Adrenal gland (tissue), 12 donors: ENCODE measurements around the gene RHOG. TPM values are rescaled to one million over a fixed set of nuclear protein-coding genes. Genes with fewer than 3 reads are reported as not detected.
A peak's percentile ranks its signal among the peaks of the same experiment; 100 is the strongest.

Experiments
- DNase-seq, 7 donors: peaks; one replicate each; pipeline ENCODE4 v3.0.0-alpha.2; 2019 to 2020
- H3K27ac ChIP-seq, 5 donors: fragments of 200-600 bp; sonication (generic) in 4 of 5; 1 replicate in 3 of 5; 2 replicates in 2 of 5; pipeline versions ENCODE4 v1.5.1 to v1.8.0; 2016 to 2020; ENCODE audit warnings: mild to moderate bottlenecking in 1 of 5
- H3K27me3 ChIP-seq: fragments of 200-600 bp; 2 replicates; pipeline ENCODE4 v1.8.0; 2021
- H3K36me3 ChIP-seq, 2 donors: fragments of 200-600 bp; replicated peaks in 1 of 2; 1 replicate in 1 of 2; 2 replicates in 1 of 2; pipeline versions ENCODE4 v1.5.1 to v1.8.0; 2018 to 2022
- H3K4me1 ChIP-seq, 2 donors: fragments of 200-600 bp; replicated peaks in 1 of 2; 1 replicate in 1 of 2; 2 replicates in 1 of 2; pipeline versions ENCODE4 v1.5.1 to v1.8.0; 2018 to 2021
- H3K4me3 ChIP-seq, 4 donors: fragments of 200-600 bp; sonication (generic) in 3 of 4; one replicate each; pipeline ENCODE4 v1.5.1; 2016 to 2018
- H3K9me3 ChIP-seq, 3 donors: fragments of 200-600 bp; sonication (generic) in 1 of 3; replicated peaks in 1 of 3; 1 replicate in 2 of 3; 2 replicates in 1 of 3; pipeline versions ENCODE4 v1.5.1 to v1.8.0; 2016 to 2021
- CTCF ChIP-seq, 6 experiments: fragments of 450-650 bp in 4 of 6; fragments of 200-600 bp in 2 of 6; sonication (generic) in 1 of 6; IDR thresholded peaks; 1 replicate in 5 of 6; 2 replicates in 1 of 6; pipeline versions ENCODE4 v1.5.1 to v1.8.0; 2016 to 2021; ENCODE audit warnings: antibody characterized with exemption in 6 of 6, mild to moderate bottlenecking in 2 of 6, moderate library complexity in 1 of 6
- POLR2A ChIP-seq, 2 donors: fragments of 450-650 bp; IDR thresholded peaks; one replicate each; pipeline ENCODE4 v1.6.1; 2017; ENCODE audit warnings: antibody characterized with exemption in 2 of 2, mild to moderate bottlenecking in 2 of 2, moderate library complexity in 1 of 2
- WGBS, 4 donors: extraction: QIAGEN DNeasy Blood & Tissue Kit in 2 of 4; methylation state at CpG; one replicate each; pipeline versions ENCODE4 v1.1.5 to v1.1.7; 2013 to 2017; 5-methylcytosine and 5-hydroxymethylcytosine counted together
- intact Hi-C, 2 donors: fragments of 100-400 bp; cut with DNase I; formaldehyde crosslinking; loops; one replicate each; pipeline versions ENCODE4 v1.14.1 to v1.15.0; 2022 to 2023
- polyA plus RNA-seq, 3 donors: library from polyadenylated mRNA; stranded (reverse); fragments of 200-250 nt in 2 of 3; fragments of 350-450 nt in 1 of 3; fragmentation: Illumina TruSeq in 1 of 3; extraction: RNeasy Lipid Tissue Mini Kit (QIAGEN cat#74804) in 1 of 3; gene quantifications; one replicate each; pipeline ENCODE4 v1.2.3, GENCODE V29; 2013 to 2014
- total RNA-seq, 9 donors: library from RNA; depleted of rRNA in 4 of 9; stranded (reverse); fragments of >200 nt in 4 of 9; fragments of 120-200 nt in 1 of 9; fragmentation: NEBNext Ultra II Directional in 1 of 9; extraction: Animal tissue kit (Norgen Biotek cat#: 25700) in 1 of 9; gene quantifications; one replicate each; pipeline versions ENCODE4 v1.1.0 to v1.2.4, GENCODE V29; 2013 to 2023
- donor health status: healthy with polysubstance abuse.
- donor health status: Bipolar disorder and iron deficiency.
- donor health status: DM: yes; HTN: yes; CAD: no.
- donor health status: DM: no; HTN: no; CAD: no.
- donor health status: DM: no; HTN: no; CAD: no.
- donor health status: DM: yes; HTN: yes; CAD: no.

The RHOG gene
- total and polyA plus RNA-seq, 12 donors: 21.4 to 91.2 (median 48.7) TPM

DNA sequence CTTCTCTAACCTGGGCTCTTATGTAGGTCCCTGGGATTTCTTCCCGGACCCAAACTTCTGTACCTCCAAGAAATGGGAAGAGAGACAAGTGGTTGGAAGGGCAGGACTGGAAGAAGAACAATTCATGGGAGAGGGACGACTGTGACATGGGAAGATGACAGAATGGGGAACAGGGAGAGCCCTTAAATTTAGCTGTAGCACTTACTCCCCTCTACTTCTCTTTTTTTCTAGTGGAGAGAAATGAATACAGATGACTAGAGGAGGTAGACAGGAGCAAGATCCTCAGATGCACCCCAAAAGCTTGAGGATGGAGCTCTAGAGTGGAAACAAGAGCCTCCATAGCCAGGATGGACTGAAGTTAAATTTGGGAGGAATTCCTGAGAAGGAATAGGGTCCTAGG, 2.3 kb downstream of the RHOG start:
- Histone ChIP-seq H3K27ac (peak overlapping the region in 2 of 5 donors; percentile 52 to 62), H3K27me3 (no peaks in the 10 kb centered on the region), H3K9me3 (no peaks in the 10 kb centered on the region), H3K4me3 (peak overlapping the region in 1 of 4 donors; percentile 66), H3K36me3 (no peaks in the 10 kb centered on the region), H3K4me1 (peaks cover 19 to 54% of the 10 kb centered on the region in 2 donors)
- intact Hi-C loops: no loop called here
- DNase-seq: no peak
- no peak for TF ChIP-seq POLR2A (IDR thresholded peaks at IDR 0.05)
- TF ChIP-seq CTCF (IDR thresholded peaks at IDR 0.05): no peak
- 75 to 82% (median 79%) methylated on average over 2 of the region's 2 CpGs for WGBS, 4 donors

- Histone ChIP-seq H3K27ac (peak overlapping the region in 2 of 5 donors; percentile 52 to 62), H3K4me1 (peaks cover 23 to 61% of the 10 kb centered on the region in 2 donors), H3K36me3 (no peaks in the 10 kb centered on the region), H3K27me3 (no peaks in the 10 kb centered on the region), H3K4me3 (peak overlapping the region in 1 of 4 donors; percentile 3), H3K9me3 (no peaks in the 10 kb centered on the region)
- 48 to 100% (median 80%) methylated on average over 1 of the region's 1 CpG for WGBS, 4 donors
- no peak for TF ChIP-seq CTCF (IDR thresholded peaks at IDR 0.05)
- no peak for TF ChIP-seq POLR2A (IDR thresholded peaks at IDR 0.05)
- DNase-seq: peak in 6 of 7 donors; percentile 45 to 74 (median 61)
- intact Hi-C loops: no loop called here
Measured at GRCh38 chr11:3837793-3838192, 3.0 kb downstream of the RHOG start.

DNA sequence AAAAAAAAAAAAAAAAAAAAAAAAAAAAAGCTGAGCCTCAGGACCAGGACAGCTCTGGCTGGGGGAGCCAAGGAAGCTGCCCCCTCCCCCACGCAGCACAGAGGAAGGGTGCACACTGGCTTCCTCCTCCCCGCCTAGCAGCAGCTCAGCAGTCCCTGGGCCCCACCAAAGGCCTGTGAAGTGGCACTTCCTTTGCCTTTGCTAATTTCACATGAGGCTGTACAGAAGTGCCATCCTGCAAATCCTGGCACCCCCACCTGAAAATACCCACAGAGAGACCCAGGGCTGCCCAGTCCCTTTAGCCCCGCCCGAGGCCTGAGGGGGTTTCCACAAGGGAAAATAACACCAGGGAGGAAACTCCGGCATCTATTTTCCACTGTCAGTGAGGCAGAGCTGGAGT, 3.9 kb downstream of the RHOG start:
- DNase-seq: peak in 4 of 7 donors; percentile 38 to 45 (median 42)
- H3K36me3 ChIP-seq: no peaks in the 10 kb centered on the region
- intact Hi-C loops: no loop called here
- H3K27me3 ChIP-seq: no peaks in the 10 kb centered on the region
- no peaks in the 10 kb centered on the region for H3K9me3 ChIP-seq
- TF ChIP-seq CTCF (IDR thresholded peaks at IDR 0.05) (no peak), POLR2A (IDR thresholded peaks at IDR 0.05) (no peak)
- peak overlapping the region in 1 of 4 donors; percentile 3 for H3K4me3 ChIP-seq
- peaks cover 30 to 69% of the 10 kb centered on the region in 2 donors for H3K4me1 ChIP-seq
- WGBS, 4 donors: 64 to 84% (median 77%) methylated on average over 3 to 5 of the region's 5 CpGs
- H3K27ac ChIP-seq: peak overlapping the region in 2 of 5 donors; percentile 17 to 57

DNA sequence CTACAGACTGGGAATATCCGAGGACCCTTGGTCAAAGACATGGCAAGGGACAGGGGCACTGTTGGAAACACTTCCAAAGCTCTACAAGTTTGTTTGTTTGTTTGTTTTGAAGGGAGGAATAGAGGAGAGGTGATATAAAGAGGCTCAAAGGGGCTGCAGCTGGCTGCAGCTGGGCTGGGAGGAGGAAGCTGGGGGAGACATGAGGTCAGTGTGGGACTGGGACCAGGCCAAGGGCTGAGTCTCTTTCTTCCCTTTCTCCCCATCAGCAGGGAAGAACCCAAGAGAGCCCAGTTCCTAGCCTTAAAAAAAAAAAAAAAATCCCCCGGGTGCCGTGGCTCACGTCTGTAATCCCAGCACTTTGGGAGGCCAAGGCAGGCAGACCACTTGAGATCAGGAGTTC, 5.0 kb downstream of the RHOG start:
- Histone ChIP-seq H3K9me3 (no peaks in the 10 kb centered on the region), H3K4me1 (peaks cover 35 to 76% of the 10 kb centered on the region in 2 donors), H3K27me3 (no peaks in the 10 kb centered on the region), H3K27ac (peak overlapping the region in 3 of 5 donors; percentile 8 to 64 (median 57)), H3K4me3 (no peak overlapping the region), H3K36me3 (no peaks in the 10 kb centered on the region)
- WGBS, 4 donors: 74 to 79% (median 76%) methylated on average over 4 of the region's 4 CpGs
- intact Hi-C loops: no loop called here
- no peak for TF ChIP-seq POLR2A (IDR thresholded peaks at IDR 0.05)
- no peak for TF ChIP-seq CTCF (IDR thresholded peaks at IDR 0.05)
- DNase-seq: peak in 1 of 7 donors; percentile 20
